GM12878 (cell line): ENCODE measurements around the gene RBM4B. TPM values are rescaled to one million over a fixed set of nuclear protein-coding genes. Genes with fewer than 3 reads are reported as not detected.

ENCODE experiments used
- CHD4 ChIP-seq: fragments of 200-600 bp; sonication (generic); IDR thresholded peaks from 2 replicates; pipeline ENCODE4 v1.6.1; 2016; ENCODE audit warnings: mild to moderate bottlenecking
- E2F8 ChIP-seq: fragments of 450-650 bp; IDR thresholded peaks from 2 replicates; pipeline ENCODE4 v1.6.1; 2018; ENCODE audit warnings: mild to moderate bottlenecking, low read depth, moderate library complexity; ENCODE audit not compliant: partially characterized antibody
- FOXM1 ChIP-seq: IDR thresholded peaks from 2 replicates; pipeline ENCODE4 v1.6.1; 2012; ENCODE audit warnings: low read depth, mild to moderate bottlenecking, inconsistent platforms, low read length, moderate library complexity
- IKZF2 ChIP-seq, 2 experiments: fragments of 450-650 bp; IDR thresholded peaks; 2 replicates each; pipeline ENCODE4 v1.6.1; 2017; ENCODE audit warnings: mild to moderate bottlenecking in 2 of 2, moderate library complexity in 2 of 2
- KLF5 ChIP-seq: fragments of 450-650 bp; IDR thresholded peaks from 2 replicates; pipeline ENCODE4 v1.6.1; 2014; ENCODE audit warnings: mild to moderate bottlenecking; ENCODE audit not compliant: partially characterized antibody
- NBN ChIP-seq: fragments of 450-650 bp; IDR thresholded peaks from 2 replicates; pipeline ENCODE4 v1.6.1; 2016
- NRF1 ChIP-seq: conservative IDR thresholded peaks from 2 replicates; pipeline ENCODE4 v1.6.1; 2011; ENCODE audit warnings: mild to moderate bottlenecking, low read depth, low read length, improper control_type of control experiment
- POLR2AphosphoS2 ChIP-seq: IDR thresholded peaks from 2 replicates; pipeline ENCODE4 v1.6.1; 2011; ENCODE audit warnings: low read depth, mild to moderate bottlenecking, low read length, improper control_type of control experiment, moderate library complexity
- POU2F2 ChIP-seq: IDR thresholded peaks from 3 replicates; pipeline ENCODE4 v1.6.1; 2011; ENCODE audit warnings: low read depth, mild to moderate bottlenecking, low read length, borderline replicate concordance
- RBBP5 ChIP-seq: fragments of 200-600 bp; sonication (generic); conservative IDR thresholded peaks from 2 replicates; pipeline ENCODE4 v1.6.1; 2016
- SIN3A ChIP-seq: IDR thresholded peaks from 2 replicates; pipeline ENCODE4 v1.6.1; 2012; ENCODE audit warnings: low read depth, low read length, improper control_type of control experiment
- SREBF1 ChIP-seq: IDR thresholded peaks from 2 replicates; pipeline ENCODE4 v1.6.1; 2012; ENCODE audit warnings: mild to moderate bottlenecking, low read length
- SRF ChIP-seq, 2 experiments: IDR thresholded peaks; 2 replicates each; pipeline ENCODE4 v1.6.1; 2011; ENCODE audit warnings: low read depth in 2 of 2, low read length in 2 of 2, mild to moderate bottlenecking in 1 of 2, moderate library complexity in 1 of 2
- STAT3 ChIP-seq: IDR thresholded peaks from 2 replicates; pipeline ENCODE4 v1.6.1; 2011; ENCODE audit warnings: low read depth, low read length, improper control_type of control experiment
- TAF1 ChIP-seq: IDR thresholded peaks from 2 replicates; pipeline ENCODE4 v1.6.1; 2011; ENCODE audit warnings: mild to moderate bottlenecking, low read depth, low read length, borderline replicate concordance
- TBL1XR1 ChIP-seq: IDR thresholded peaks from 2 replicates; pipeline ENCODE4 v1.6.1; 2012; ENCODE audit warnings: low read depth, low read length, improper control_type of control experiment
- ZZZ3 ChIP-seq: IDR thresholded peaks from 2 replicates; pipeline ENCODE4 v1.6.1; 2011; ENCODE audit warnings: low read depth; ENCODE audit not compliant: control insufficient read depth, insufficient read length
- polyA plus RNA-seq, 11 experiments: library from polyadenylated mRNA; depleted of rRNA in 4 of 11; unstranded in 6 of 11; stranded (reverse) in 5 of 11; fragments of >200 nt; fragmentation: Nextera tagmentation in 4 of 11; fragmentation: Illumina TruSeq in 1 of 11; extraction: Ambion mirVana in 4 of 11; extraction: Trizol in 1 of 11; gene quantifications; 1 replicate in 1 of 11; 2 replicates in 10 of 11; pipeline versions ENCODE4 v1.2.1 to v1.2.3, GENCODE V29; 2011 to 2016; ENCODE audit warnings: inconsistent platforms in 2 of 11, missing spikeins in 2 of 11, low read depth in 1 of 11
- total RNA-seq, 4 experiments: library from RNA; depleted of rRNA in 3 of 4; stranded (reverse); fragments of >200 nt in 3 of 4; fragmentation: Illumina TruSeq in 1 of 4; extraction: Trizol in 1 of 4; gene quantifications; 2 replicates each; pipeline versions ENCODE4 v1.2.1 to v1.2.3, GENCODE V29; 2013 to 2021
- TF ChIP-seq, protein P1 (sequence below): IDR thresholded peaks from 2 replicates; pipeline ENCODE4 v1.6.1; 2012; ENCODE audit warnings: mild to moderate bottlenecking, low read depth, low read length
- TF ChIP-seq, protein P2 (sequence below): IDR thresholded peaks from 2 replicates; pipeline ENCODE4 v1.6.1; 2011; ENCODE audit warnings: mild to moderate bottlenecking, low read depth, low read length, moderate library complexity; ENCODE audit not compliant: insufficient replicate concordance
- TF ChIP-seq, protein P3 (sequence below): fragments of 450-650 bp; formaldehyde crosslinking; IDR thresholded peaks from 2 replicates; pipeline ENCODE4 v1.5.0; 2022; ENCODE audit warnings: mild to moderate bottlenecking, missing genetic modification characterization

RBM4B gene
- total and polyA plus RNA-seq, 10 of the 15 experiments (the other 5 are each of a cell fraction or from before 2014, with no cell fraction given), result 16.1 to 37.0 (median 21.6) TPM

DNA sequence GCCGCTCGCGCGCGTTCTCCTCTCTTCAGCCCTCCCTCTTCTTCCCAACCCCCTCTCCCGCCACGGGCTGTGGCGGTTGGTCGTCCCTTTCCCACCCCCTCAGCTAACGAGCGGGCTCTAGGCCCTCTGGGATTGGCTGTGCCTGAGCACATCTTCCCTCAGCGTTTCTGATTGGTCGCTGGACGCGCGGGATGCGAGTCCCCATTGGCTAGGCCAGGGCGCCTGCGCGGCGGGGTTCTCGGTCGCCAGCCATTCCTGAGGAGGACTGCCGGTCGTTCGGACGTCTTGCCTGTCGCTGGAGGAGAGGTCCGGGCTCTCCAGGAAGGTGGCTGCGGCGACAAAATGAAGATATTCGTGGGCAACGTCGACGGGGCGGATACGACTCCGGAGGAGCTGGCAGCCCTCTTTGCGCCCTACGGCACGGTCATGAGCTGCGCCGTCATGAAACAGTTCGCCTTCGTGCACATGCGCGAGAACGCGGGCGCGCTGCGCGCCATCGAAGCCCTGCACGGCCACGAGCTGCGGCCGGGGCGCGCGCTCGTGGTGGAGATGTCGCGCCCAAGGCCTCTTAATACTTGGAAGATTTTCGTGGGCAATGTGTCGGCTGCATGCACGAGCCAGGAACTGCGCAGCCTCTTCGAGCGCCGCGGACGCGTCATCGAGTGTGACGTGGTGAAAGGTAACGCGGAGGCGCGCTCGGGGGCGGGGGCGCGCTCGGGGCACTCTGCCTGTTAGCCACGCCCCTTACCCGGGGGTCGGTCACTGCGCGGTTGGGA, 61.1 kb downstream of the RBM4B start, which contains the start of gene RBM14 (continued):
- no peak for TF ChIP-seq E2F8
- no peak for TF ChIP-seq KLF5
- no peak for TF ChIP-seq FOXM1
- TF ChIP-seq, protein P1, sequence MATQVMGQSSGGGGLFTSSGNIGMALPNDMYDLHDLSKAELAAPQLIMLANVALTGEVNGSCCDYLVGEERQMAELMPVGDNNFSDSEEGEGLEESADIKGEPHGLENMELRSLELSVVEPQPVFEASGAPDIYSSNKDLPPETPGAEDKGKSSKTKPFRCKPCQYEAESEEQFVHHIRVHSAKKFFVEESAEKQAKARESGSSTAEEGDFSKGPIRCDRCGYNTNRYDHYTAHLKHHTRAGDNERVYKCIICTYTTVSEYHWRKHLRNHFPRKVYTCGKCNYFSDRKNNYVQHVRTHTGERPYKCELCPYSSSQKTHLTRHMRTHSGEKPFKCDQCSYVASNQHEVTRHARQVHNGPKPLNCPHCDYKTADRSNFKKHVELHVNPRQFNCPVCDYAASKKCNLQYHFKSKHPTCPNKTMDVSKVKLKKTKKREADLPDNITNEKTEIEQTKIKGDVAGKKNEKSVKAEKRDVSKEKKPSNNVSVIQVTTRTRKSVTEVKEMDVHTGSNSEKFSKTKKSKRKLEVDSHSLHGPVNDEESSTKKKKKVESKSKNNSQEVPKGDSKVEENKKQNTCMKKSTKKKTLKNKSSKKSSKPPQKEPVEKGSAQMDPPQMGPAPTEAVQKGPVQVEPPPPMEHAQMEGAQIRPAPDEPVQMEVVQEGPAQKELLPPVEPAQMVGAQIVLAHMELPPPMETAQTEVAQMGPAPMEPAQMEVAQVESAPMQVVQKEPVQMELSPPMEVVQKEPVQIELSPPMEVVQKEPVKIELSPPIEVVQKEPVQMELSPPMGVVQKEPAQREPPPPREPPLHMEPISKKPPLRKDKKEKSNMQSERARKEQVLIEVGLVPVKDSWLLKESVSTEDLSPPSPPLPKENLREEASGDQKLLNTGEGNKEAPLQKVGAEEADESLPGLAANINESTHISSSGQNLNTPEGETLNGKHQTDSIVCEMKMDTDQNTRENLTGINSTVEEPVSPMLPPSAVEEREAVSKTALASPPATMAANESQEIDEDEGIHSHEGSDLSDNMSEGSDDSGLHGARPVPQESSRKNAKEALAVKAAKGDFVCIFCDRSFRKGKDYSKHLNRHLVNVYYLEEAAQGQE, result no peak
- TF ChIP-seq SIN3A, result peak; percentile 18; the same call in 1 of the 2 replicates
- peak; percentile 81; the same call in 2 of the 3 replicates for TF ChIP-seq POU2F2
- no peak for TF ChIP-seq RBBP5
- TF ChIP-seq TBL1XR1, result peak; percentile 11; the same call in 1 of the 2 replicates
- no peak for TF ChIP-seq IKZF2 (IDR thresholded peaks at IDR 0.05)
- no peak for TF ChIP-seq CHD4
- TF ChIP-seq, protein P2, sequence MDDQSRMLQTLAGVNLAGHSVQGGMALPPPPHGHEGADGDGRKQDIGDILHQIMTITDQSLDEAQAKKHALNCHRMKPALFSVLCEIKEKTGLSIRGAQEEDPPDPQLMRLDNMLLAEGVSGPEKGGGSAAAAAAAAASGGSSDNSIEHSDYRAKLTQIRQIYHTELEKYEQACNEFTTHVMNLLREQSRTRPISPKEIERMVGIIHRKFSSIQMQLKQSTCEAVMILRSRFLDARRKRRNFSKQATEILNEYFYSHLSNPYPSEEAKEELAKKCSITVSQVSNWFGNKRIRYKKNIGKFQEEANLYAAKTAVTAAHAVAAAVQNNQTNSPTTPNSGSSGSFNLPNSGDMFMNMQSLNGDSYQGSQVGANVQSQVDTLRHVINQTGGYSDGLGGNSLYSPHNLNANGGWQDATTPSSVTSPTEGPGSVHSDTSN, result peak; percentile 46
- TF ChIP-seq STAT3, result no peak
- peak; percentile 96 for TF ChIP-seq TAF1
- peak; percentile 98 for TF ChIP-seq POLR2AphosphoS2
- TF ChIP-seq SREBF1, result no peak
- TF ChIP-seq NBN, result no peak; the same call in none of the 2 replicates
- TF ChIP-seq, protein P3, sequence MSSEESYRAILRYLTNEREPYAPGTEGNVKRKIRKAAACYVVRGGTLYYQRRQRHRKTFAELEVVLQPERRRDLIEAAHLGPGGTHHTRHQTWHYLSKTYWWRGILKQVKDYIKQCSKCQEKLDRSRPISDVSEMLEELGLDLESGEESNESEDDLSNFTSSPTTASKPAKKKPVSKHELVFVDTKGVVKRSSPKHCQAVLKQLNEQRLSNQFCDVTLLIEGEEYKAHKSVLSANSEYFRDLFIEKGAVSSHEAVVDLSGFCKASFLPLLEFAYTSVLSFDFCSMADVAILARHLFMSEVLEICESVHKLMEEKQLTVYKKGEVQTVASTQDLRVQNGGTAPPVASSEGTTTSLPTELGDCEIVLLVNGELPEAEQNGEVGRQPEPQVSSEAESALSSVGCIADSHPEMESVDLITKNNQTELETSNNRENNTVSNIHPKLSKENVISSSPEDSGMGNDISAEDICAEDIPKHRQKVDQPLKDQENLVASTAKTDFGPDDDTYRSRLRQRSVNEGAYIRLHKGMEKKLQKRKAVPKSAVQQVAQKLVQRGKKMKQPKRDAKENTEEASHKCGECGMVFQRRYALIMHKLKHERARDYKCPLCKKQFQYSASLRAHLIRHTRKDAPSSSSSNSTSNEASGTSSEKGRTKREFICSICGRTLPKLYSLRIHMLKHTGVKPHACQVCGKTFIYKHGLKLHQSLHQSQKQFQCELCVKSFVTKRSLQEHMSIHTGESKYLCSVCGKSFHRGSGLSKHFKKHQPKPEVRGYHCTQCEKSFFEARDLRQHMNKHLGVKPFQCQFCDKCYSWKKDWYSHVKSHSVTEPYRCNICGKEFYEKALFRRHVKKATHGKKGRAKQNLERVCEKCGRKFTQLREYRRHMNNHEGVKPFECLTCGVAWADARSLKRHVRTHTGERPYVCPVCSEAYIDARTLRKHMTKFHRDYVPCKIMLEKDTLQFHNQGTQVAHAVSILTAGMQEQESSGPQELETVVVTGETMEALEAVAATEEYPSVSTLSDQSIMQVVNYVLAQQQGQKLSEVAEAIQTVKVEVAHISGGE (CRISPR knock-in tag), result no peak
- TF ChIP-seq ZZZ3, result no peak
- TF ChIP-seq SRF (IDR thresholded peaks at IDR 0.05; ENCODE audit: low read depth in 2 of 2, low read length in 2 of 2), result no peak
- TF ChIP-seq NRF1, result peak; percentile 62
